IMR-90 (cell line): ENCODE measurements around the gene CHI3L1. TPM values are rescaled to one million over a fixed set of nuclear protein-coding genes. Genes with fewer than 3 reads are reported as not detected.

Experiments
- ATAC-seq: fragments of 200-7000 bp; cut with Tn5 transposase; 2 replicates; pipeline ENCODE4 v1.9.1; 2020; ENCODE audit warnings: low read depth, mild to moderate bottlenecking, moderate library complexity
- BruUV-seq: library from RNA; stranded (reverse); fragments of 400-500 nt; replicated peaks from 2 replicates; lab custom pipeline; 2021; lab: Mats Ljungman, UMichigan
- CTCF ChIA-PET: fragments of 300-600 bp; formaldehyde crosslinking; extraction: SDS; loops from one replicate; lab custom pipeline; 2021; ENCODE audit warnings: antibody characterized with exemption; lab: Yijun Ruan, JAX
- POLR2A ChIA-PET: fragments of 300-600 bp; sonication (Branson Sonifier 250); formaldehyde crosslinking; loops from one replicate; lab custom pipeline; 2022; ENCODE audit warnings: antibody characterized with exemption; ENCODE audit not compliant: unreplicated experiment; lab: Charles Lee
- DNase-seq: peaks from one replicate; pipeline ENCODE4 v3.0.0; 2013
- H2AFZ ChIP-seq: replicated peaks from 2 replicates; pipeline ENCODE3; 2013; ENCODE audit warnings: low read length, mild to moderate bottlenecking; ENCODE audit not compliant: poor library complexity
- H2AK5ac ChIP-seq: 2 replicates; pipeline ENCODE4 v1.6.1; 2013; ENCODE audit warnings: low read depth, low read length, inconsistent platforms
- H2AK9ac ChIP-seq: replicated peaks from 2 replicates; pipeline ENCODE3; 2013; ENCODE audit warnings: mild to moderate bottlenecking, low read depth, low read length, moderate library complexity; ENCODE audit not compliant: poor library complexity
- H2BK120ac ChIP-seq: 2 replicates; pipeline ENCODE4 v1.6.1; 2013; ENCODE audit warnings: low read depth, low read length, inconsistent platforms
- H2BK15ac ChIP-seq: 3 replicates; pipeline ENCODE4 v1.6.1; 2013; ENCODE audit warnings: low read depth, low read length, inconsistent platforms
- H2BK20ac ChIP-seq: 2 replicates; pipeline ENCODE4 v1.6.1; 2013; ENCODE audit warnings: low read depth, mild to moderate bottlenecking, inconsistent platforms, low read length, moderate library complexity
- H2BK5ac ChIP-seq: 2 replicates; pipeline ENCODE4 v1.6.1; 2013; ENCODE audit warnings: mild to moderate bottlenecking, low read depth, low read length, inconsistent platforms; ENCODE audit not compliant: poor library complexity, severe bottlenecking
- H3K14ac ChIP-seq: replicated peaks from 2 replicates; pipeline ENCODE4 v1.6.1; 2013; ENCODE audit warnings: low read depth, low read length, inconsistent platforms
- H3K18ac ChIP-seq: 2 replicates; pipeline ENCODE4 v1.6.1; 2013; ENCODE audit warnings: low read depth, low read length, control low read depth
- H3K23ac ChIP-seq: 2 replicates; pipeline ENCODE4 v1.6.1; 2013; ENCODE audit warnings: low read depth, low read length, inconsistent platforms
- H3K27ac ChIP-seq: 2 replicates; pipeline ENCODE4 v1.5.1; 2013; ENCODE audit warnings: mild to moderate bottlenecking, control low read depth, low read length; ENCODE audit not compliant: insufficient read depth
- H3K27me3 ChIP-seq: 2 replicates; pipeline ENCODE4 v1.6.1; 2013; ENCODE audit warnings: low read length; ENCODE audit not compliant: control insufficient read depth, insufficient read depth
- H3K36me3 ChIP-seq: 2 replicates; pipeline ENCODE4 v1.6.1; 2013; ENCODE audit warnings: low read length, mixed read lengths; ENCODE audit not compliant: control insufficient read depth, insufficient read depth
- H3K4ac ChIP-seq: 2 replicates; pipeline ENCODE4 v1.6.1; 2013; ENCODE audit warnings: low read depth, low read length, inconsistent platforms
- H3K4me1 ChIP-seq: 2 replicates; pipeline ENCODE4 v1.6.1; 2013; ENCODE audit warnings: low read length, mixed read lengths; ENCODE audit not compliant: control insufficient read depth, insufficient read depth
- H3K4me2 ChIP-seq: 2 replicates; pipeline ENCODE4 v1.6.1; 2013; ENCODE audit warnings: low read depth, mild to moderate bottlenecking, control low read depth, low read length, moderate library complexity
- H3K4me3 ChIP-seq: 2 replicates; pipeline ENCODE4 v1.5.1; 2013; ENCODE audit warnings: low read depth, mild to moderate bottlenecking, control low read depth, low read length, moderate library complexity; ENCODE audit not compliant: insufficient read depth
- H3K56ac ChIP-seq: 2 replicates; pipeline ENCODE4 v1.6.1; 2013; ENCODE audit warnings: low read length, inconsistent platforms; ENCODE audit not compliant: insufficient read depth; ENCODE audit errors: extremely low read depth
- H3K79me1 ChIP-seq, 2 experiments: 2 replicates each; pipeline ENCODE4 v1.6.1; 2013; ENCODE audit warnings: low read length in 2 of 2, inconsistent platforms in 1 of 2, low read depth in 1 of 2
- H3K9ac ChIP-seq: 2 replicates; pipeline ENCODE4 v1.6.1; 2013; ENCODE audit warnings: low read depth, low read length, control low read depth
- H3K9me1 ChIP-seq: 2 replicates; pipeline ENCODE4 v1.6.1; 2013; ENCODE audit warnings: low read length, inconsistent platforms; ENCODE audit not compliant: insufficient read depth
- H3K9me3 ChIP-seq: 2 replicates; pipeline ENCODE4 v1.6.1; 2013; ENCODE audit warnings: low read length; ENCODE audit not compliant: control insufficient read depth, insufficient read depth
- H4K20me1 ChIP-seq: 2 replicates; pipeline ENCODE4 v1.6.1; 2013; ENCODE audit warnings: low read length, inconsistent platforms; ENCODE audit not compliant: insufficient read depth
- H4K5ac ChIP-seq: 2 replicates; pipeline ENCODE4 v1.6.1; 2013; ENCODE audit warnings: mild to moderate bottlenecking, low read depth, low read length, control low read depth
- H4K8ac ChIP-seq, 2 experiments: 2 replicates each; pipeline ENCODE4 v1.6.1; 2013; ENCODE audit warnings: low read depth in 2 of 2, low read length in 2 of 2, control low read depth in 1 of 2, inconsistent platforms in 1 of 2
- H4K91ac ChIP-seq: 2 replicates; pipeline ENCODE4 v1.6.1; 2013; ENCODE audit warnings: low read depth, low read length, inconsistent platforms; ENCODE audit not compliant: insufficient read depth
- WGBS, 2 experiments: methylation state at CpG; one replicate each; pipeline versions ENCODE4 v1.1.5 to v1.1.7; 2013; ENCODE audit warnings: missing lambda C conversion rate in 2 of 2; ENCODE audit not compliant: insufficient read length in 1 of 2; ENCODE audit errors: extremely low coverage in 2 of 2; 5-methylcytosine and 5-hydroxymethylcytosine counted together
- dilution Hi-C: fragments of 300-500 bp; cut with HindIII; formaldehyde crosslinking; loops from one replicate; pipeline ENCODE4 v1.14.3; 2018; ENCODE audit warnings: low sequenced_read_pairs; ENCODE audit not compliant: unreplicated experiment
- in situ Hi-C: fragments of 300-500 bp; cut with MboI; formaldehyde crosslinking; loops from 3 replicates; pipeline ENCODE4 v1.14.3; 2019; ENCODE audit warnings: low sequenced_read_pairs, inconsistent platforms, mixed read lengths
- intact Hi-C: fragments of 100-400 bp; cut with micrococcal nuclease; formaldehyde crosslinking; loops from 2 replicates; pipeline ENCODE4 v1.10.0; 2022
- polyA plus RNA-seq, 3 experiments: library from polyadenylated mRNA; depleted of rRNA; stranded (reverse); fragments of >200 nt; gene quantifications; 2 replicates each; pipeline ENCODE4 v1.2.3, GENCODE V29; 2012; ENCODE audit warnings: low replicate concordance in 1 of 3
- total RNA-seq: library from RNA; depleted of rRNA; stranded (reverse); fragments of >200 nt; gene quantifications from 2 replicates; pipeline ENCODE4 v1.2.3, GENCODE V29; 2012
- TF ChIP-seq, protein P1 (sequence below): conservative IDR thresholded peaks from 2 replicates; pipeline ENCODE4 v1.5.1; 2012; ENCODE audit warnings: mild to moderate bottlenecking, low read depth, low read length, improper control_type of control experiment

CHI3L1 gene
- total and polyA plus RNA-seq, 2 of the 4 experiments (the other 2 are of a cell fraction): 0.17 TPM; not detected in 1

DNA sequence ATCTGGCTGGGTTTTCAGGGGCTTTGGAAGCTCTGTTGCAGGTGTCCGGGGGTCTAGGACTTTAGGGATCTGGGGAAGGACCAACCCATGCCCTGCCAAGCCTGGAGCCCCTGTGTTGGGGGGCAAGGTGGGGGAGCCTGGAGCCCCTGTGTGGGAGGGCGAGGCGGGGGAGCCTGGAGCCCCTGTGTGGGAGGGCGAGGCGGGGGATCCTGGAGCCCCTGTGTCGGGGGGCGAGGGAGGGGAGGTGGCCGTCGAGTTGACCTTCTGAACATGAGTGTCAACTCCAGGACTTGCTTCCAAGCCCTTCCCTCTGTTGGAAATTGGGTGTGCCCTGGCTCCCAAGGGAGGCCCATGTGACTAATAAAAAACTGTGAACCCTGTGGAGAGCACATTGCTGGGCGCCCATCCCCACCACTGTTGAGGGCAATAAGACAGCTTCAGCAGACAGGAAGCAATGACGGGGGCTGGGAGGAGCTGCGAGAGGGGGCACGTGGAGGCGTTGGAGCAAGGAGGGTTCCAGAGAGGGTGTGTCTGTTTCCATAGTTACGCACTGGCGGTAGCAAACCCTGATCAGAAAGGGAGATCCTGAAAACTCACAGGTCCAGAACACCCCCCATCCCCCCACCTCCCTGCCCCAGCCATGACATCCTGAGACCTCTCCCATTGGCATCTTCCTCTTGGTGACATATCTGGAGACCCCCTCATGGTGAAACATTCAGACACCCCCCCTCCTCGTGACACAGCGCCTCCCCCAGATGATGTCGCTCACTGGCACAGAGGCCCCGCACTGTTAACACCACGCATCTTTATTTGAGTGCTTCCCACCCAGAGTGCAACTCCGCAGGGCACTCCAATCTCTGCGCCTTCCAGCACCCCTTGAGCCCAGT, 19.2 kb downstream of the CHI3L1 start:
- dilution Hi-C loops: no loop called here
- H3K27me3 ChIP-seq: peaks cover 20% of the 10 kb centered on the region
- no peak overlapping the region for H2AFZ ChIP-seq
- TF ChIP-seq, protein P1, sequence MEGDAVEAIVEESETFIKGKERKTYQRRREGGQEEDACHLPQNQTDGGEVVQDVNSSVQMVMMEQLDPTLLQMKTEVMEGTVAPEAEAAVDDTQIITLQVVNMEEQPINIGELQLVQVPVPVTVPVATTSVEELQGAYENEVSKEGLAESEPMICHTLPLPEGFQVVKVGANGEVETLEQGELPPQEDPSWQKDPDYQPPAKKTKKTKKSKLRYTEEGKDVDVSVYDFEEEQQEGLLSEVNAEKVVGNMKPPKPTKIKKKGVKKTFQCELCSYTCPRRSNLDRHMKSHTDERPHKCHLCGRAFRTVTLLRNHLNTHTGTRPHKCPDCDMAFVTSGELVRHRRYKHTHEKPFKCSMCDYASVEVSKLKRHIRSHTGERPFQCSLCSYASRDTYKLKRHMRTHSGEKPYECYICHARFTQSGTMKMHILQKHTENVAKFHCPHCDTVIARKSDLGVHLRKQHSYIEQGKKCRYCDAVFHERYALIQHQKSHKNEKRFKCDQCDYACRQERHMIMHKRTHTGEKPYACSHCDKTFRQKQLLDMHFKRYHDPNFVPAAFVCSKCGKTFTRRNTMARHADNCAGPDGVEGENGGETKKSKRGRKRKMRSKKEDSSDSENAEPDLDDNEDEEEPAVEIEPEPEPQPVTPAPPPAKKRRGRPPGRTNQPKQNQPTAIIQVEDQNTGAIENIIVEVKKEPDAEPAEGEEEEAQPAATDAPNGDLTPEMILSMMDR: no peak
- H3K79me1 ChIP-seq: no peaks in the 10 kb centered on the region
- no peaks in the 10 kb centered on the region for H3K36me3 ChIP-seq
- no peak overlapping the region for H2BK15ac ChIP-seq
- H3K27ac ChIP-seq: no peak overlapping the region
- H3K4me1 ChIP-seq: no peaks in the 10 kb centered on the region
- H3K56ac ChIP-seq: no peak overlapping the region
- ATAC-seq: no peak
- intact Hi-C loops: no loop called here
- no peak overlapping the region for H3K23ac ChIP-seq
- no peak overlapping the region for H3K4me2 ChIP-seq
- no peak overlapping the region for H4K8ac ChIP-seq
- DNase-seq: no peak
- H3K9ac ChIP-seq: no peak overlapping the region
- H2AK9ac ChIP-seq: no peak overlapping the region
- no peak overlapping the region for H3K14ac ChIP-seq
- 92% methylated on average over 3 of the region's 23 CpGs; no CpG with 5 or more reads in 1 of the 2 experiments for WGBS, 2 experiments
- ChIA-PET CTCF (no interaction called here), POLR2A (no interaction called here)
- H3K4ac ChIP-seq: no peak overlapping the region
- H2BK20ac ChIP-seq: no peak overlapping the region
- BruUV-seq: no TSS peak
- H3K9me1 ChIP-seq: no peaks in the 10 kb centered on the region
- H3K4me3 ChIP-seq: no peak overlapping the region
- no peak overlapping the region for H2BK120ac ChIP-seq
- H4K91ac ChIP-seq: no peak overlapping the region
- in situ Hi-C loops: no loop called here
- no peak overlapping the region for H3K18ac ChIP-seq
- no peak overlapping the region for H4K5ac ChIP-seq
- H2BK5ac ChIP-seq: no peak overlapping the region
- H3K9me3 ChIP-seq: no peaks in the 10 kb centered on the region
- H4K20me1 ChIP-seq: no peaks in the 10 kb centered on the region
- no peak overlapping the region for H2AK5ac ChIP-seq
